ENCODE results near the gene MFNG.

DNA sequence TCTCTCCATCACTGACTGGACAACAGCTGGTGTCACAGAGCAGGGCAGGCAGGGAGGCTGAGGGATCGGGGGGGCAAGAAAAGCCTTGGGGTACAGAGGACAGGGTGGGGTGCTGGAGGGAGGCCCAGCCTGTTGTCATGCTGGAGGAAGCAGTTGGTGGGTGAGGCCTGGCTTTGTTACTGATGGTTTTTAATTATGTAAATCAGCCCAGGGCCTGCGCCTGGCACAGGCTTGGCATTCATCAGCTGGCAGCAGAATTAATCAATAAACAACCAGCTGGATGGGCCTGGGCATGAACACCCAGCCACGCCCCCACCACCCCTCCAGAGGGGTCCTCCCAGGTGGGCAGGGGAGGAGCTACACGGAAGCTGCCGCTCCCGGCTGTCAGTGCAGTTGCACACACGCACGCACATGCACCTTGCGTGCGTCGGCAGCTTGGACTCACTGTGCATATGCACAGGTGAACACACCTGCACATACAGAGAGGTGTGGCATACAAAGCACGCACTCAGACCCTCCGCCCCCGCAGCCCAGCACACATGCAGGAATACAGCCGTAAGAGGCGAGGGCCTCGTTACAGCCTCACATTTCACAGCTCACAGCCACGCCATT, 37.6 kb downstream of the MFNG start:
- TF ChIP-seq, protein P1, sequence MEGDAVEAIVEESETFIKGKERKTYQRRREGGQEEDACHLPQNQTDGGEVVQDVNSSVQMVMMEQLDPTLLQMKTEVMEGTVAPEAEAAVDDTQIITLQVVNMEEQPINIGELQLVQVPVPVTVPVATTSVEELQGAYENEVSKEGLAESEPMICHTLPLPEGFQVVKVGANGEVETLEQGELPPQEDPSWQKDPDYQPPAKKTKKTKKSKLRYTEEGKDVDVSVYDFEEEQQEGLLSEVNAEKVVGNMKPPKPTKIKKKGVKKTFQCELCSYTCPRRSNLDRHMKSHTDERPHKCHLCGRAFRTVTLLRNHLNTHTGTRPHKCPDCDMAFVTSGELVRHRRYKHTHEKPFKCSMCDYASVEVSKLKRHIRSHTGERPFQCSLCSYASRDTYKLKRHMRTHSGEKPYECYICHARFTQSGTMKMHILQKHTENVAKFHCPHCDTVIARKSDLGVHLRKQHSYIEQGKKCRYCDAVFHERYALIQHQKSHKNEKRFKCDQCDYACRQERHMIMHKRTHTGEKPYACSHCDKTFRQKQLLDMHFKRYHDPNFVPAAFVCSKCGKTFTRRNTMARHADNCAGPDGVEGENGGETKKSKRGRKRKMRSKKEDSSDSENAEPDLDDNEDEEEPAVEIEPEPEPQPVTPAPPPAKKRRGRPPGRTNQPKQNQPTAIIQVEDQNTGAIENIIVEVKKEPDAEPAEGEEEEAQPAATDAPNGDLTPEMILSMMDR (IDR thresholded peaks at IDR 0.05) = no peak
- no peak for TF ChIP-seq POLR2A (IDR thresholded peaks at IDR 0.05)
